Upper lobe of left lung (tissue), 4 donors: ENCODE data around the gene PIGN.

ENCODE experiments used
- EP300 ChIP-seq, 4 donors: sonication (generic); formaldehyde crosslinking; IDR thresholded peaks; one replicate each; pipeline ENCODE4 v1.5.1; 2017; ENCODE audit warnings: antibody characterized with exemption in 4 of 4, control low read depth in 2 of 4
- POLR2A ChIP-seq, 4 donors: fragments of 450-650 bp; IDR thresholded peaks; one replicate each; pipeline ENCODE4 v1.5.1; 2016 to 2017; ENCODE audit warnings: antibody characterized with exemption in 4 of 4, mild to moderate bottlenecking in 2 of 4
- POLR2AphosphoS5 ChIP-seq, 2 donors: sonication (generic); formaldehyde crosslinking; IDR thresholded peaks; one replicate each; pipeline ENCODE4 v1.5.1; 2017; ENCODE audit warnings: antibody characterized with exemption in 2 of 2
- TF ChIP-seq, protein P1 (sequence below), 6 experiments: fragments of 450-650 bp in 4 of 6; fragments of 200-600 bp in 2 of 6; sonication (generic) in 2 of 6; IDR thresholded peaks; one replicate each; pipeline ENCODE4 v1.5.1; 2016 to 2019; ENCODE audit warnings: antibody characterized with exemption in 6 of 6

DNA sequence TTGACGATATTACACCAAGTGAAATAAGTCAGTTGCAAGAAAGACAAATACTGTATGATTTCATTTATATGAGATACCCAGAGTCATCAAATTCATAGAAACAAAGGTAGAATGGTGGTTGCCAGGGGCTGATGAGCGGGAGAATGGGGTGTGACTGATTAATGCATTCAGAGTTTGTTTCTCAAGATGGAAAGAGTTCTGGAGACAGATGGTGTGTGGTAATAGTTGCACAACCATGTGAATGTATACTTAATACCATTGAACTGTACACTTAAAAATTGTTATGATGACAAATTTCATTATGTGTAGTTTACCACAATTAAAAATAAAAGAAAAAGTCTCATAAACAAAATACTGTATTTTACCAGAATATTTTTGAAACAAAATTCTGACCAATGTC, 117.3 kb downstream of the PIGN start:
- TF ChIP-seq POLR2A (IDR thresholded peaks at IDR 0.05) (no peak), EP300 (IDR thresholded peaks at IDR 0.05) (no peak), POLR2AphosphoS5 (IDR thresholded peaks at IDR 0.05) (no peak)
- TF ChIP-seq, protein P1, sequence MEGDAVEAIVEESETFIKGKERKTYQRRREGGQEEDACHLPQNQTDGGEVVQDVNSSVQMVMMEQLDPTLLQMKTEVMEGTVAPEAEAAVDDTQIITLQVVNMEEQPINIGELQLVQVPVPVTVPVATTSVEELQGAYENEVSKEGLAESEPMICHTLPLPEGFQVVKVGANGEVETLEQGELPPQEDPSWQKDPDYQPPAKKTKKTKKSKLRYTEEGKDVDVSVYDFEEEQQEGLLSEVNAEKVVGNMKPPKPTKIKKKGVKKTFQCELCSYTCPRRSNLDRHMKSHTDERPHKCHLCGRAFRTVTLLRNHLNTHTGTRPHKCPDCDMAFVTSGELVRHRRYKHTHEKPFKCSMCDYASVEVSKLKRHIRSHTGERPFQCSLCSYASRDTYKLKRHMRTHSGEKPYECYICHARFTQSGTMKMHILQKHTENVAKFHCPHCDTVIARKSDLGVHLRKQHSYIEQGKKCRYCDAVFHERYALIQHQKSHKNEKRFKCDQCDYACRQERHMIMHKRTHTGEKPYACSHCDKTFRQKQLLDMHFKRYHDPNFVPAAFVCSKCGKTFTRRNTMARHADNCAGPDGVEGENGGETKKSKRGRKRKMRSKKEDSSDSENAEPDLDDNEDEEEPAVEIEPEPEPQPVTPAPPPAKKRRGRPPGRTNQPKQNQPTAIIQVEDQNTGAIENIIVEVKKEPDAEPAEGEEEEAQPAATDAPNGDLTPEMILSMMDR (IDR thresholded peaks at IDR 0.05) = no peak
